ENCODE measurements around the gene PFN1.

The PFN1 gene

GRCh38 chr17:4895657-4896331, 52.5 kb downstream of the PFN1 start:
- no peak for DNase-seq
